ENCODE results near the gene MYBPH. TPM values are rescaled to one million over a fixed set of nuclear protein-coding genes. Genes with fewer than 3 reads are reported as not detected.

The MYBPH gene
- total and polyA plus RNA-seq, 2 donors: 0.99 to 1.7 TPM

DNA sequence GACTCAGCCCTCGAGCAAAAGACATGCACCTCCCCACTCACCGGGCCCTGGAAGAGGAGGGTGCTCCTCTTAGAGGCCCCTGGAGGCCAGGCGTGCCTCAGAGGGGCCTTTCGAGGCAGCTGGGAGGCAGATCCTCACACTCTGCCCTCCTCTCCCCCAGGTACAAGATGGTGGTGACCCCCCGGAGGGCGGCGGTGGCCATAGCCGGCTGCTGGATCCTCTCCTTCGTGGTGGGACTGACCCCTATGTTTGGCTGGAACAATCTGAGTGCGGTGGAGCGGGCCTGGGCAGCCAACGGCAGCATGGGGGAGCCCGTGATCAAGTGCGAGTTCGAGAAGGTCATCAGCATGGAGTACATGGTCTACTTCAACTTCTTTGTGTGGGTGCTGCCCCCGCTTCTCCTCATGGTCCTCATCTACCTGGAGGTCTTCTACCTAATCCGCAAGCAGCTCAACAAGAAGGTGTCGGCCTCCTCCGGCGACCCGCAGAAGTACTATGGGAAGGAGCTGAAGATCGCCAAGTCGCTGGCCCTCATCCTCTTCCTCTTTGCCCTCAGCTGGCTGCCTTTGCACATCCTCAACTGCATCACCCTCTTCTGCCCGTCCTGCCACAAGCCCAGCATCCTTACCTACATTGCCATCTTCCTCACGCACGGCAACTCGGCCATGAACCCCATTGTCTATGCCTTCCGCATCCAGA, 10.4 kb downstream of the MYBPH start:
- no peaks in the 10 kb centered on the region for H3K9me3 ChIP-seq (ENCODE audit: control insufficient read depth in 2 of 2, insufficient read depth in 1 of 2, low read length in 1 of 2)
- peaks cover 0 to 2% of the 10 kb centered on the region in 2 donors for H3K4me1 ChIP-seq (ENCODE audit: control insufficient read depth in 2 of 2, insufficient read depth in 2 of 2, low read length in 2 of 2)
- no peak overlapping the region for H3K27ac ChIP-seq (ENCODE audit: low read depth in 1 of 2, low read length in 1 of 2)
- no peaks in the 10 kb centered on the region for H3K36me3 ChIP-seq (ENCODE audit: control insufficient read depth in 2 of 2, insufficient read depth in 2 of 2, low read length in 1 of 2)
- H3K27me3 ChIP-seq (ENCODE audit: control insufficient read depth in 2 of 2, insufficient read depth in 1 of 2, low read length in 1 of 2): peaks cover 0 to 7% of the 10 kb centered on the region in 2 donors
- WGBS: 95% methylated on average over 28 of the region's 28 CpGs
- DNase-seq (ENCODE audit: low read depth in 6 of 9, low spot score in 9 of 9): no peak
- H3K4me3 ChIP-seq (ENCODE audit: low read length in 2 of 2): no peak overlapping the region

DNA sequence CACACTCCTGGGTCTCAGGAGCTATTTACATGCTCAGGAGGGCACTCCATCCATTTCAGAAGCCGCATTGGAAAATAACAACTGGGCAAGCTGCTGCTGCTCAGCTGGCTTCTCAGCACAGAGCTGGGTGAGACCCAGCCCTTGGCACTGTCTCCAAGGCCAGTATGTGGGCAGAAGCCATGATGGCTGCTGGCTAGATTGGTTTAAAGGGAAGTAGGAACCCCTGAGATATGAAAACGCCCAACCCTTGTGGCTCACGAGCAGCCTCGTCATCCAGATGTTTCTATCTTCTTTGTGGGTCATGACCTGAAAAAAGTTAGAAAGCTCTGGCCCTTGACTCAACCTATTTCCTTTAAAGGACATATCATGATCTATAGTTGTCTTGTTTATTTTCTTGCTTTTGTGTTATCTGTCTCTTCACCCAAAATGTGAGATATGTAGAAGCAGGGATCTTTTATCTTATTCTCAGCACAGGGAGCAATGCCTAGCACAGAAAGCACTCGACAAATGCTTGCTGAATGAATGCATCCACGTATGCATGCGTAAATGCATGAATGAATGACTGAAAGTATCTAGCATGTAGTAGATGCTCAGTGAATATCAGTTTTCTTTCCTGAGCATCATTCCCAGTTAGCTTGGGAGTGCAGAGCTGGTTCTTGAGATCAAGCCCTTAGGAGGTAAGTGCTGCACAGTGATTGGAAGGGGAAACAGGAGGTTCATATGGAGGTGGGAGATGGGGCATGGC, 11.6 kb downstream of the MYBPH start:
- Histone ChIP-seq H3K27ac (ENCODE audit: low read depth in 1 of 2, low read length in 1 of 2) (no peak overlapping the region), H3K4me3 (ENCODE audit: low read length in 2 of 2) (no peak overlapping the region), H3K36me3 (ENCODE audit: control insufficient read depth in 2 of 2, insufficient read depth in 2 of 2, low read length in 1 of 2) (no peaks in the 10 kb centered on the region), H3K9me3 (ENCODE audit: control insufficient read depth in 2 of 2, insufficient read depth in 1 of 2, low read length in 1 of 2) (no peaks in the 10 kb centered on the region), H3K27me3 (ENCODE audit: control insufficient read depth in 2 of 2, insufficient read depth in 1 of 2, low read length in 1 of 2) (peaks cover 0 to 9% of the 10 kb centered on the region in 2 donors), H3K4me1 (ENCODE audit: control insufficient read depth in 2 of 2, insufficient read depth in 2 of 2, low read length in 2 of 2) (peaks cover 0 to 2% of the 10 kb centered on the region in 2 donors)
- 74% methylated on average over 7 of the region's 7 CpGs for WGBS
- DNase-seq (ENCODE audit: low read depth in 6 of 9, low spot score in 9 of 9): no peak

GRCh38 chr1:203162403-203162802, 13.2 kb downstream of the MYBPH start:
- Histone ChIP-seq H3K36me3 (ENCODE audit: control insufficient read depth in 2 of 2, insufficient read depth in 2 of 2, low read length in 1 of 2) (no peaks in the 10 kb centered on the region), H3K4me3 (ENCODE audit: low read length in 2 of 2) (no peak overlapping the region), H3K9me3 (ENCODE audit: control insufficient read depth in 2 of 2, insufficient read depth in 1 of 2, low read length in 1 of 2) (no peaks in the 10 kb centered on the region), H3K4me1 (ENCODE audit: control insufficient read depth in 2 of 2, insufficient read depth in 2 of 2, low read length in 2 of 2) (peaks cover 0 to 2% of the 10 kb centered on the region in 2 donors), H3K27me3 (ENCODE audit: control insufficient read depth in 2 of 2, insufficient read depth in 1 of 2, low read length in 1 of 2) (peaks cover 0 to 13% of the 10 kb centered on the region in 2 donors), H3K27ac (ENCODE audit: low read depth in 1 of 2, low read length in 1 of 2) (no peak overlapping the region)
- 40% methylated on average over 1 of the region's 1 CpG for WGBS
- no peak for DNase-seq (ENCODE audit: low read depth in 6 of 9, low spot score in 9 of 9)

DNA sequence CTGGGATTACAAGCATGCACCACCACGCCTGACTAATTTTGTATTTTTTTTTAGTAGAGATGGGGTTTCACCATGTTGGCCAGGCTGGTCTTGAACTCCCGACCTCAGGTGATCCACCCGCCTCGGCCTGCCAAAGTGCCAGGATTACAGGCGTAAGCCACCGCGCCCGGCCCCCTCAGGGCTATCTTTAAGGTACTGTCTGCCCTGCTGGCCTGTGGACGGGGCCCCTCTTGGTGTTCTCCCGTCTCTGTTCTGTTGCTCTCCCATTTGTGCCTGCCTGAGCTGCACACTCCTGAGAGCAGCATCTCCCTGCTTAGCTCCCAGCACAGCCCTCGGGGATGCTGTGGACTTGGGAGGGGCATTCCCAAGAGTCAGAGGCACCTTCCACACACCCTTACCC, 13.9 kb downstream of the MYBPH start:
- DNase-seq (ENCODE audit: low read depth in 6 of 9, low spot score in 9 of 9): no peak

GRCh38 chr1:203161175-203161574, 14.5 kb downstream of the MYBPH start:
- H3K27me3 ChIP-seq (ENCODE audit: control insufficient read depth in 2 of 2, insufficient read depth in 1 of 2, low read length in 1 of 2): peaks cover 0 to 13% of the 10 kb centered on the region in 2 donors
- H3K27ac ChIP-seq (ENCODE audit: low read depth in 1 of 2, low read length in 1 of 2): no peak overlapping the region
- 90% methylated on average over 6 of the region's 6 CpGs for WGBS
- no peak for DNase-seq (ENCODE audit: low read depth in 6 of 9, low spot score in 9 of 9)
- no peaks in the 10 kb centered on the region for H3K4me1 ChIP-seq (ENCODE audit: control insufficient read depth in 2 of 2, insufficient read depth in 2 of 2, low read length in 2 of 2)
- no peaks in the 10 kb centered on the region for H3K36me3 ChIP-seq (ENCODE audit: control insufficient read depth in 2 of 2, insufficient read depth in 2 of 2, low read length in 1 of 2)
- H3K9me3 ChIP-seq (ENCODE audit: control insufficient read depth in 2 of 2, insufficient read depth in 1 of 2, low read length in 1 of 2): no peaks in the 10 kb centered on the region
- no peak overlapping the region for H3K4me3 ChIP-seq (ENCODE audit: low read length in 2 of 2)

More for the DNA sequence above, 13.9 kb downstream of the MYBPH start:
- Histone ChIP-seq H3K4me3 (ENCODE audit: low read length in 2 of 2) (no peak overlapping the region), H3K27ac (ENCODE audit: low read depth in 1 of 2, low read length in 1 of 2) (no peak overlapping the region), H3K9me3 (ENCODE audit: control insufficient read depth in 2 of 2, insufficient read depth in 1 of 2, low read length in 1 of 2) (no peaks in the 10 kb centered on the region), H3K27me3 (ENCODE audit: control insufficient read depth in 2 of 2, insufficient read depth in 1 of 2, low read length in 1 of 2) (peaks cover 0 to 13% of the 10 kb centered on the region in 2 donors), H3K36me3 (ENCODE audit: control insufficient read depth in 2 of 2, insufficient read depth in 2 of 2, low read length in 1 of 2) (no peaks in the 10 kb centered on the region), H3K4me1 (ENCODE audit: control insufficient read depth in 2 of 2, insufficient read depth in 2 of 2, low read length in 2 of 2) (no peaks in the 10 kb centered on the region)
- WGBS: 94% methylated on average over 11 of the region's 11 CpGs

GRCh38 chr1:203159844-203160243, 15.8 kb downstream of the MYBPH start:
- no peak overlapping the region for H3K27ac ChIP-seq (ENCODE audit: low read depth in 1 of 2, low read length in 1 of 2)
- H3K4me3 ChIP-seq (ENCODE audit: low read length in 2 of 2): no peak overlapping the region
- 90% methylated on average over 1 of the region's 1 CpG for WGBS
- H3K9me3 ChIP-seq (ENCODE audit: control insufficient read depth in 2 of 2, insufficient read depth in 1 of 2, low read length in 1 of 2): no peaks in the 10 kb centered on the region
- no peaks in the 10 kb centered on the region for H3K4me1 ChIP-seq (ENCODE audit: control insufficient read depth in 2 of 2, insufficient read depth in 2 of 2, low read length in 2 of 2)
- no peaks in the 10 kb centered on the region for H3K36me3 ChIP-seq (ENCODE audit: control insufficient read depth in 2 of 2, insufficient read depth in 2 of 2, low read length in 1 of 2)
- no peak for DNase-seq (ENCODE audit: low read depth in 6 of 9, low spot score in 9 of 9)
- H3K27me3 ChIP-seq (ENCODE audit: control insufficient read depth in 2 of 2, insufficient read depth in 1 of 2, low read length in 1 of 2): peaks cover 0 to 16% of the 10 kb centered on the region in 2 donors

DNA sequence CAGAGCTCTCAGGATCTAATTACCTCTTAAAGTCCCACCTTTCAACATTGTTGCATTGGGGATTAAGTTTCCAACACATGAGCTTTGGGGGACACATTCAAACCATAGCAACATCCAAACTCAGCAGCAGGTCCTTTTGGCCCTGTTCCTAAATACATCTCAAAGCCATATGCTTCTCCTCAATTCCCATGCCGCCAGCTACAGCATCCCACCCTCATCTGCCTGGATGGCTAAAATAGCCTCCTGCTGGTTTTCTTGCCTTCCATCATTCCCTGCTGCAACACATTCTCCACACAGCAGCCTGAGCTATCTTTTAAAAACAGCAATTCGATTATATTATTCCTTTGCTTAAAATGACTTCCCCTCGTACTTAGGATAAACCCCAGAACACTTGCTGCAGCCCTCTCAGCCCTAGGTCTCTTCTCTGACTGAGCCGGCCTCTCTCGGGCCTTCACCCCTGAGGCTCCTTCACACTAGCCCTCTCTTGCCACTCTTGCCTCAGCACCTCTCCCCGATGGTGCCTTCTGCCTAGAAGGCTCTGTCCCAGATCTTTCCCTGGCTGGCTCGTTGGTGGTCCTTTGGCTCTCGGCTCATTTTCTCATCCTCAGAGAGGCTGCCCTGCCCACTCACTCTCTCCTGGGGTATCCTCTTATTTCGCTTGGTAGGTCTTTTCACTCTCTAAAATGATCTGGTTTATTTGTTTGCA, 16.5 kb downstream of the MYBPH start:
- Histone ChIP-seq H3K9me3 (ENCODE audit: control insufficient read depth in 2 of 2, insufficient read depth in 1 of 2, low read length in 1 of 2) (no peaks in the 10 kb centered on the region), H3K4me3 (ENCODE audit: low read length in 2 of 2) (no peak overlapping the region), H3K36me3 (ENCODE audit: control insufficient read depth in 2 of 2, insufficient read depth in 2 of 2, low read length in 1 of 2) (no peaks in the 10 kb centered on the region), H3K27me3 (ENCODE audit: control insufficient read depth in 2 of 2, insufficient read depth in 1 of 2, low read length in 1 of 2) (peaks cover 0 to 20% of the 10 kb centered on the region in 2 donors), H3K27ac (ENCODE audit: low read depth in 1 of 2, low read length in 1 of 2) (no peak overlapping the region), H3K4me1 (ENCODE audit: control insufficient read depth in 2 of 2, insufficient read depth in 2 of 2, low read length in 2 of 2) (no peaks in the 10 kb centered on the region)
- DNase-seq (ENCODE audit: low read depth in 6 of 9, low spot score in 9 of 9): no peak
- WGBS: 93% methylated on average over 9 of the region's 9 CpGs

- H3K27me3 ChIP-seq (ENCODE audit: control insufficient read depth in 2 of 2, insufficient read depth in 1 of 2, low read length in 1 of 2): peaks cover 0 to 19% of the 10 kb centered on the region in 2 donors
- no peaks in the 10 kb centered on the region for H3K4me1 ChIP-seq (ENCODE audit: control insufficient read depth in 2 of 2, insufficient read depth in 2 of 2, low read length in 2 of 2)
- H3K27ac ChIP-seq (ENCODE audit: low read depth in 1 of 2, low read length in 1 of 2): no peak overlapping the region
- WGBS: 82% methylated on average over 1 of the region's 1 CpG
- H3K36me3 ChIP-seq (ENCODE audit: control insufficient read depth in 2 of 2, insufficient read depth in 2 of 2, low read length in 1 of 2): no peaks in the 10 kb centered on the region
- DNase-seq (ENCODE audit: low read depth in 6 of 9, low spot score in 9 of 9): no peak
- no peak overlapping the region for H3K4me3 ChIP-seq (ENCODE audit: low read length in 2 of 2)
- no peaks in the 10 kb centered on the region for H3K9me3 ChIP-seq (ENCODE audit: control insufficient read depth in 2 of 2, insufficient read depth in 1 of 2, low read length in 1 of 2)
Measured at GRCh38 chr1:203158423-203158822, 17.2 kb downstream of the MYBPH start.

DNA sequence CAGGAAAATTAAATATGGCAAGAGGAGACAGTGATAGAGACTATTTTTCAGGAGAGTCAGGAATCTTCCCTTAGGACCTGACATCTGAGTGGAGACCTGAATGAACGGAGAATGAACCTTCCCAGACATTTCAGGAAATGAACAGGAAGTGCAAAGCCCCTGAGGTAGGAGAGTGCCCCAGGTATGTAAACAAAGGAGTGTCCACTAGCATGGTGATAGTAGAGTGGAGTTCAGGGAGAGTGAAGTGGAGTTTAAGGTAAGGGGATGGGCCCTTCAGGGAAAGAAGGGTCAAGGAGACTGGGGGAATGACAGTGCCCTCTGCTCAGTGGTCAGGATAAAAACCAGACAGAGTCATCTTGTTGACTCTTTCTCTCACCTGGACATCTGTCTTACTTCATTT, 19.3 kb downstream of the MYBPH start:
- no peaks in the 10 kb centered on the region for H3K4me1 ChIP-seq (ENCODE audit: control insufficient read depth in 2 of 2, insufficient read depth in 2 of 2, low read length in 2 of 2)
- DNase-seq (ENCODE audit: low read depth in 6 of 9, low spot score in 9 of 9): no peak

More for the DNA sequence above, 19.3 kb downstream of the MYBPH start:
- H3K27ac ChIP-seq (ENCODE audit: low read depth in 1 of 2, low read length in 1 of 2): no peak overlapping the region
- no peak overlapping the region for H3K4me3 ChIP-seq (ENCODE audit: low read length in 2 of 2)
- no peaks in the 10 kb centered on the region for H3K9me3 ChIP-seq (ENCODE audit: control insufficient read depth in 2 of 2, insufficient read depth in 1 of 2, low read length in 1 of 2)
- H3K27me3 ChIP-seq (ENCODE audit: control insufficient read depth in 2 of 2, insufficient read depth in 1 of 2, low read length in 1 of 2): peaks cover 0 to 15% of the 10 kb centered on the region in 2 donors
- H3K36me3 ChIP-seq (ENCODE audit: control insufficient read depth in 2 of 2, insufficient read depth in 2 of 2, low read length in 1 of 2): no peaks in the 10 kb centered on the region
- WGBS: 94% methylated on average over 1 of the region's 1 CpG
